ENCODE data around the gene MLXIP. TPM values are rescaled to one million over a fixed set of nuclear protein-coding genes. Genes with fewer than 3 reads are reported as not detected.

MLXIP gene
- total and polyA plus RNA-seq, 2 of the 8 experiments (the other 6 are each of a cell fraction or from before 2014, with no cell fraction given) = 5.5 to 40.5 TPM

DNA sequence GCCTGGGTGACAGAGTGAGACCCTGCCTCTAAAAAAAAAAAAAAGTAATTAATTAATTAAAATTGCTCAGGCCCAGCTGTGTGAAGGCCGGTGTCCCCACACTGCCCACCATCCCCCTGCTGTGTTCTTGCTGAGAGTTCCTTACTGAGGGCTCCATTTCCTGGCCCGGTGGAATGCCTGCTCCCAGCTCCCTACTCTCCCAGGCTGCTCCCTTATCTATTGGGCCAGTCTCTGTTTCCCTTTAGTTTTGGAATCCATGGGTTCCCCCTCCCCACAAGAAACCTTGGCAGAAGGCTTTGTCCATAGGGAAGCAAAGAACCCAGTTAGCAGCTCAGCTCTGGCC is 19.0 kb downstream of the MLXIP start:
- Histone ChIP-seq H2BK12ac (ENCODE audit: low read depth, low read length) (no peak overlapping the region), H3K9me3 (ENCODE audit: insufficient read depth in 2 of 2, low read depth in 1 of 2, low read length in 1 of 2) (no peaks in the 10 kb centered on the region), H3K79me1 (ENCODE audit: low read depth, low read length) (peaks cover 25% of the 10 kb centered on the region), H3K27me3 (replicated peaks in 1 of 4; ENCODE audit: control insufficient read depth in 3 of 4, extremely low read depth in 1 of 4, insufficient read depth in 3 of 4, low read length in 3 of 4) (no peaks in the 10 kb centered on the region; a peak in 1 of 7 replicates), H2BK120ac (replicated peaks; ENCODE audit: low read depth, low read length) (no peak overlapping the region), H2BK5ac (ENCODE audit: low read depth, low read length) (no peak overlapping the region; the same call in 1 of the 2 replicates), H2BK15ac (ENCODE audit: low read length) (no peak overlapping the region), H3K4ac (replicated peaks; ENCODE audit: insufficient read length, low read depth, low read length) (no peak overlapping the region), H3K4me1 (replicated peaks in 1 of 4; ENCODE audit: control insufficient read depth in 3 of 4, insufficient read depth in 4 of 4, low read length in 3 of 4) (peaks cover 0 to 6% (median 0%) of the 10 kb centered on the region in 4 experiments; a peak in 3 of 7 replicates), H3K23me2 (ENCODE audit: low read depth, low read length) (peaks cover 25% of the 10 kb centered on the region; the same call in 1 of the 2 replicates), H2BK20ac (ENCODE audit: low read length) (no peak overlapping the region), H3K9ac (replicated peaks in 1 of 4; ENCODE audit: extremely low read depth in 1 of 4, low read depth in 3 of 4, low read length in 3 of 4) (no peak overlapping the region), H3K4me3 (ENCODE audit: extremely low read depth in 1 of 4, insufficient read depth in 2 of 4, low read depth in 3 of 4, low read length in 4 of 4) (no peak overlapping the region), H3K14ac (ENCODE audit: insufficient read length) (no peak overlapping the region), H3K36me3 (ENCODE audit: control insufficient read depth in 2 of 4, insufficient read depth in 4 of 4, low read length in 3 of 4) (no peaks in the 10 kb centered on the region; a peak in 1 of 8 replicates), H4K5ac (ENCODE audit: insufficient read length, low read depth, low read length) (no peak overlapping the region), H4K8ac (ENCODE audit: extremely low read depth, insufficient read depth, low read length) (no peak overlapping the region), H4K91ac (replicated peaks; ENCODE audit: insufficient read length, low read length) (no peak overlapping the region), H3K18ac (ENCODE audit: extremely low read depth, low read length) (no peak overlapping the region), H3K4me2 (ENCODE audit: insufficient read depth in 1 of 2, low read depth in 2 of 2, low read length in 2 of 2) (no peak overlapping the region), H4K20me1 (replicated peaks in 1 of 2; ENCODE audit: control insufficient read depth in 1 of 2, insufficient read depth in 2 of 2, low read length in 2 of 2) (peaks cover 2 to 25% of the 10 kb centered on the region in 2 experiments), H3K56ac (replicated peaks; ENCODE audit: insufficient read length, low read depth, low read length) (no peak overlapping the region), H2AK5ac (ENCODE audit: low read depth, low read length) (no peak overlapping the region), H3K79me2 (ENCODE audit: control insufficient read depth in 1 of 2, insufficient read depth in 2 of 2, low read length in 2 of 2) (peaks cover 5 to 24% of the 10 kb centered on the region in 2 experiments; a peak in 3 of 4 replicates), H2AFZ (ENCODE audit: low read length) (no peak overlapping the region), H3K27ac (ENCODE audit: low read depth, low read length) (no peak overlapping the region), H3K23ac (ENCODE audit: insufficient read length) (no peak overlapping the region)
- no peak for DNase-seq (ENCODE audit: low read depth in 1 of 2, low spot score in 2 of 2)
- FAIRE-seq = no peak
- ChIA-PET CTCF (ENCODE audit: partially characterized antibody) (interaction anchor here (0.6 to 4.8 kb wide), 11 partner anchors 9 to 92 kb away, joined by 3 to 40 read pairs (median 7); no protein-coding TSS in a partner anchor), POLR2A (ENCODE audit: partially characterized antibody) (interaction anchor here (0.7 to 4.0 kb wide), 6 partner anchors 9 to 43 kb away, joined by 3 to 16 read pairs (median 4); partner anchors contain the start of gene MLXIP)
- TF ChIP-seq GABPA (IDR thresholded peaks at IDR 0.05; ENCODE audit: borderline replicate concordance, insufficient read depth, low read length) = no peak
- TF ChIP-seq TEAD4 (IDR thresholded peaks at IDR 0.05; ENCODE audit: low read depth, low read length) = no peak
- no peak for TF ChIP-seq RNF2 (IDR thresholded peaks at IDR 0.05; ENCODE audit: borderline replicate concordance, low read depth, low read length, missing control alignments, poor library complexity, severe bottlenecking)
- TF ChIP-seq TBP (IDR thresholded peaks at IDR 0.05; ENCODE audit: low read depth, low read length) = no peak
- TF ChIP-seq, protein P1, sequence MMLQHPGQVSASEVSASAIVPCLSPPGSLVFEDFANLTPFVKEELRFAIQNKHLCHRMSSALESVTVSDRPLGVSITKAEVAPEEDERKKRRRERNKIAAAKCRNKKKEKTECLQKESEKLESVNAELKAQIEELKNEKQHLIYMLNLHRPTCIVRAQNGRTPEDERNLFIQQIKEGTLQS (IDR thresholded peaks at IDR 0.05; ENCODE audit: insufficient read depth, low read depth, low read length) = no peak
- no peak for TF ChIP-seq BRCA1 (IDR thresholded peaks at IDR 0.05; ENCODE audit: low read depth, low read length)
- 85% methylated on average over 2 of the region's 2 CpGs; no CpG with 5 or more reads in 1 of the 2 experiments for WGBS, 2 experiments (ENCODE audit: extremely low coverage in 1 of 2, insufficient coverage in 1 of 2, insufficient read length in 1 of 2, insufficient replicate concordance in 2 of 2, low coverage in 1 of 2, low lambda C conversion rate in 2 of 2, missing lambda C conversion rate in 1 of 2)
